RKO (cell line): ENCODE measurements around the gene PDCD1LG2.
"Not testable (repeated sequence)": the region's sequence is repeated elsewhere in the genome, so short reads cannot be mapped to it uniquely, and the experiment has no call there.

Experiments
- DNase-seq: peaks from one replicate; pipeline ENCODE4 v3.0.0-alpha.2; 2016; ENCODE audit warnings: low spot score

PDCD1LG2 gene

DNA sequence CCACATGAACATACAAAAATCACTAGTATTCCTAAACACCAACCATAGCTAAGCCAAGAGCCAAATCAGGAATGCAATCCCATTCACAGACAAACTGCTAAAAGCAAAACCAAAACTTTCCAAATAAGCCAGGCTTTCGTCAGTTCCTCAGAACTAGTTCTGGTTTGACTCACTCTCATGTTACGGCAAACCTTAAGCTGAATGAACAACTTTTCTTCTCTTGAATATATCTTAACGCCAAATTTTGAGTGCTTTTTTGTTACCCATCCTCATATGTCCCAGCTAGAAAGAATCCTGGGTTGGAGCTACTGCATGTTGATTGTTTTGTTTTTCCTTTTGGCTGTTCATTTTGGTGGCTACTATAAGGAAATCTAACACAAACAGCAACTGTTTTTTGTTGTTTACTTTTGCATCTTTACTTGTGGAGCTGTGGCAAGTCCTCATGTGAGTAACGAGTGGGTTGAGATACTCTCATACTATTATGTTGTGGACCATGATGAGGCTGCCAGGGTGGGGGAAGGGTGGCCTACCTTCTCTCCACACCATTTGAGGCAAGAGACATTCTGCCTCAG is at the start of gene PDCD1LG2:
TSS of gene PDCD1LG2 (plus strand) at position 172 of the 572 bp plus-strand sequence. CDS start 12,016 bp downstream, outside the sequence.
- DNase-seq: peak; percentile 92

DNA sequence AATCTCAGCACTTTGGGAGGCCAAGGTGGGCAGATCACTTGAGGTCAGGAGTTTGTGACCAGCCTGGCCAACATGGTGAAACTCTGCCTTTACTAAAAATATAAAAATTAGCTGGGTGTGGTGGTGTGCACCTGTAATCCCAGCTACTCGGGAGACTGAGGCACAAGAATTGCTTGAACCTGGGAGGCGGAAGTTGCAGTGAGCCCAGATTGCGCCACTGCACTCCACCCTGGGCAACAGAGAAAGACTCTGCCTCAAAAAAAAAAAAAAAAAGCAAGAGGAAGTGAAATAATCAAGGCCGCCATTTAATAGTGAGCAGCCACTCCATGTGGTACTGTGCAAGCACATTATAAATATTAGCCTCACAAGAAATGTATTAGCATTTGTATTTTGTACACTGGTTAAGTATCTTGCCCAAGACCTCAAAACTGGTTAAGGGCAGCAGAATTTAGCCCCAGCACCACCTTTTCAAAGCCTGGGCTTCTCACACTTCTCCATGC is 45.5 kb upstream of the PDCD1LG2 start:
- not testable (repeated sequence) for DNase-seq

DNA sequence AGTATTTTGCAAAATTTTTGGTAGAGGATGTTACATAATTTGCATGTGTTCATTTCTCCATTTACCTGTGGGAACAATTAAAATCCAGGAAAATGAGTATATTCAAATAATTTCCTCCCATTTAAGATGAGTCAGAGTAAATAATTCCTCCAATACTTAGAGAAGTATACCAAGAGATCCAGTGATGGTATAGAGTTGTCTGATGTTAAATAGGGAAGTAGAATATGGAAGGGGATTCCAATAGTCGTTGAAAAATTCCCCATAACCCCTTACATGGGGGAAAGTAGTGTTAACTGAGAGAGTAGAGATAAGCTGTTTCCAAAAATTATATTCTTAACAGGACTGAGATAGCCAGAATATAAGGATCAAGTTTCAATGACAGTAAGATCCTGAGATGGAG is 44.3 kb upstream of the PDCD1LG2 start:
- no peak for DNase-seq

DNA sequence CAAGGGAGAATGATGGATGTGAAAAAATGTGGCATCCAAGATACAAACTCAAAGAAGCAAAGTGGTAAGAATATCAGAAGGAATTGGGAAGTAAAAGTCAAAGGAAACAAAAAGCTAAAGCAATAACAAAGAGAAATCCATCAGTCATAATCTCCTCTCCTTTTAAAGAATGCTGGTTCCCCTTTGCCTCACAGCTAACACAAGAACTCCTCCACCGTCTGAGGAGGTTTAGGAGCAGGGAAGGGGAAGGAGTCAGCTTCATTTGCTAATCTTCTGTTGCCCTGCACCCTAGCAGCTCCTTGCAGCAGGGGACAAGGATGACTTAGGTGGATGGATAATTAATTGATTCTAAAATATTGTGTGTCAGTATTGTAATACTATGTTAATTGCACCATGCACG is 43.6 kb upstream of the PDCD1LG2 start:
- no peak for DNase-seq

DNA sequence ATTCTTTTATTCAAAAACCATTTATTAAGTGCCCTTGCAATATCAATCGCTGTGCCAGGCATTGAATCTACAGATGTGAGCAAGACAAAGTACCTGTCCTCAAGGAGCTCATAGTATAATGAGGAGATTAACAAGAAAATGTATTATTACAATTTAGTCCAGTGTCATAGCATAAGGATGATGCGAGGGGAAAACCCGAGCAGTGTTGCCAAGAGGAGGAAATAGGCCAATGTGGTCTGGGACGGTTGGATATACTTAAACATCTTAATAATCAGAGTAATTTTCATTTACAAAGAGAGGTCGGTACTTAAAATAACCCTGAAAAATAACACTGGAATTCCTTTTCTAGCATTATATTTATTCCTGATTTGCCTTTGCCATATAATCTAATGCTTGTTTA is 41.5 kb upstream of the PDCD1LG2 start:
- no peak for DNase-seq

DNA sequence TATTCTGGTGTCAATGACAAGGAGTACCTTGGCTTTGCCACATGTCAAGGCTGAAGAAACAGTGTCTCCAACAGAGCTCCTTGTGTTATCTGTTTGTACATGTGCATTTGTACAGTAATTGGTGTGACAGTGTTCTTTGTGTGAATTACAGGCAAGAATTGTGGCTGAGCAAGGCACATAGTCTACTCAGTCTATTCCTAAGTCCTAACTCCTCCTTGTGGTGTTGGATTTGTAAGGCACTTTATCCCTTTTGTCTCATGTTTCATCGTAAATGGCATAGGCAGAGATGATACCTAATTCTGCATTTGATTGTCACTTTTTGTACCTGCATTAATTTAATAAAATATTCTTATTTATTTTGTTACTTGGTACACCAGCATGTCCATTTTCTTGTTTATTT is 40.2 kb upstream of the PDCD1LG2 start:
- peak; percentile 76 for DNase-seq

DNA sequence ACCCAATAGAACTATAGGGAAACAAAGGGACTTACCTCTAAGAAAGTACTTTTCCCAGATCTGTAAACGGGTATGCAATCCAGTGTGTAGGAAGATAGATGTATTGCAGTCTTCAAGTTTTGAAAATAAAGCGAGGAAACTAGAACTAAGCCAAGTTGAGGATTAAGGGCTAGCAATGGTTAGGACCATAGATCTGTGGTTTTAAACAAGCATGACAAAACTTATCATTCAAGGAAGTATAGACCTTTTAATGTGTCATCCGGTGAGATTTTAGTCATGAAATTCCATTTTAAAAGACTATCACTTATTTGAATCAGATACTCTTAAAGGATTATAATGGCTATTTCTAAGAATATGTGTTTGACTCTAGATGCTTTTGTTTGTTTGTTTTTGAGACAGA is 39.5 kb upstream of the PDCD1LG2 start:
- DNase-seq: peak; percentile 53

DNA sequence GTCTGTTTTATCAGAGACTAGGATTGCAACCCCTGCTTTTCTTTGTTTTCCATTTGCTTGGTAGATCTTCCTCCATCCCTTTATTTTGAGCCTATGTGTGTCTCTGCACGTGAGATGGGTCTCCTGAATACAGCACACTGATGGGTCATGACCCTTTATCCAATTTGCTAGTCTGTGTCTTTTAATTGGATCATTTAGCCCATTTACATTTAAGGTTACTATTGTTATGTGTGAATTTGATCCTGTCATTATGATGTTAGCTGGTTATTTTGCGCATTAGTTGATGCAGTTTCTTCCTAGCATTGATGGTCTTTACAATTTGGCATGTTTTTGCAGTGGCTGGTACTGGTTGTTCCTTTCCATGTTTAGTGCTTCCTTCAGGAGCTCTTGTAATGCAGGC is 34.7 kb upstream of the PDCD1LG2 start:
- not testable (repeated sequence) for DNase-seq

DNA sequence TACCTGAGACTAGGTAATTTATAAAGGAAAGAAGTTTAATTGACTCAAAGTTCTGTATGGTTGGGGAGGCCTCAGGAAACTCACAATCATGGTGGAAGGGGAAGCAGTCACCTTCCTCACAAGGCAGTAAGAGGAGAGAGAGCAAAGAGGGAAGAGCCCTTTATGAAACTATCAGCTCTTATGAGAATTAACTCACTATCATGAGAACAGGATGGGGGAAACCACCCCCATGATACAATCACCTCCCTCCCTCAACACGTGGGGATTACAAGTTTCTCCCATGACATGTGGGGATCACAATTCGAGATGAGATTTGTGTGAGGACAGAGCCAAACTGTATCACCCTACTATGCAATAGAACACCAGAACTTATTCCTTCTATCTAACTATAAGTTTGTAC is 32.1 kb upstream of the PDCD1LG2 start:
- no peak for DNase-seq

DNA sequence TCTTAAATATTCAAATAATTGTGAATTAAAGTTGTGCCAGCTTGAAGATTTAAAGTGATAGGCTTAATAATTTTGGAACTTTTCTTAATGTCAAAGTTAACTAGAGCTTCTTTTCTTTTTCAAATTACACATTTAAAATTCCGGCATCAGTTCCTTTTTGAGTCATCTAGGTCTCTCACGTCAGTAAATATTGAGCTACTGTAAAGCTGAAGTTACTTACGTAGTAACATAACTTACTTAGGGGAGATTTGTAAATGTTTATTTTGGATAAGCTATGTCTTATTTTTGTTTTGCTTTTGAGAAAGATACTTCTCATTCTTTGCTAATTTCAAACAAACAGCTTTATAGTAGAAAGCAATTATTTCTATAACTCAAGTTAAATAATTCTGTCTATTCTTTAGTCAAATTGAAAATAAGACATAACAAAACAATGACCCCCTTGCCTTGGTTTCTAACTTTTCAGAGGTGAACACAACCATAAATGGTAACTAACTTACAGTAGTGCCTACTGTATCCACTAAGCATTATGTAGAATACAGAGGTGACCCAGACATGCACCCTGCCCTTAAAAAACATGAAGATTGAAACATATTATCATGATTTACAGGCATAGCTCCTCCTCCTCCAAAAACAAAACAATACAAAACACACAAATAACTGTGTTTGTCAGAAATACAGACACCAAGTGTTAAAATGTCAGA is 30.2 kb upstream of the PDCD1LG2 start:
- DNase-seq: no peak

DNA sequence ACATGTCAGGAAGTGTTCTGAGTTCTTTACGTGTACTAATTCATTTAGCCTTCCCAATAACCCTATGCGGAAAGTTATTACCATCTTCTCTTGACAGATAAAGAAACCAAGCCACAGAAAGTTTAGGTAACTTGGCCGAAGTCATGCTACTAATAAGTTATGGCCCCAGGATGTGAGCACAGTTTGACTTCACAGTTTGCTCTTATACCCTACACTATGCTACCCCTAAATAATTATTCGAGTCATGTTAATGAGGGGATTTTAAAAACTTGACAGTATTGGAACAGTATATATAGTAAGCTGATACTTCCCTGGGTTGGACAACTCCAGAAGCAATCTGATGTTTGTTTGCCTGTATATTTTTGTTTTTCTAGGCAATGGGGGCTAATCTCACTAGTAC is 29.4 kb upstream of the PDCD1LG2 start:
- no peak for DNase-seq

DNA sequence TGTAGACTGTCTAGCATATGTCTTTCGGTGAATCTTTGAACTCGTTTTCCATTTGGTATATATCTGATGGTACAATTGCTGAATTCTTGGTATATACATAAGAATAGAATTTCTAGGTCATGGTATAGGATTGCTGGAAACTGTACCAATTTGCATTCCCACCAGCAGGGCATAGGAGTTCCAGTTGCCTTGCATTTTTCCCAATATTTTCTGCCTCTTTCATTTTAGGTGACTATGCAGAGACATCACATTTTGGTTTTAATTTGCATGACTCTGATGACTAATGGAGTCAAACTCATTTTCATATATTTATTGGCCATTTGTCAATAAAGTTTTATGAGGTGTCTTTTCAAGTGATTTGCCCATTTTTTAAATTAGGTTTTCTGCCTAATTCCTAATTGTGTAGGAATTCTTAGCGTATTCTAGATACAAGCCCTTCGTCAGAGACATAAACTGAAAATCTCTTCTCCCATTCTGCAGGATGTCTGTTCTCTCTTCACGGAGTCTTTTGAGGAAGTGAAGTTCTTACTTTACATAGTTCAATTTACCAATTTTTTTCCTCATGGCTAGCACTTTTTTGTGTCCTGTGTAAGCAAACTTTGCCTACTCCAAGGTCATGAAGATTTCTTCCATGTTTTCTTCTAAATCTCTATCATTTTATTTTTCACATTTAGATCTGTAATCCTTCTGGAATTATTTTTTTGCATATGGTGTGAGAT is 28.9 kb upstream of the PDCD1LG2 start:
- DNase-seq: peak; percentile 49

DNA sequence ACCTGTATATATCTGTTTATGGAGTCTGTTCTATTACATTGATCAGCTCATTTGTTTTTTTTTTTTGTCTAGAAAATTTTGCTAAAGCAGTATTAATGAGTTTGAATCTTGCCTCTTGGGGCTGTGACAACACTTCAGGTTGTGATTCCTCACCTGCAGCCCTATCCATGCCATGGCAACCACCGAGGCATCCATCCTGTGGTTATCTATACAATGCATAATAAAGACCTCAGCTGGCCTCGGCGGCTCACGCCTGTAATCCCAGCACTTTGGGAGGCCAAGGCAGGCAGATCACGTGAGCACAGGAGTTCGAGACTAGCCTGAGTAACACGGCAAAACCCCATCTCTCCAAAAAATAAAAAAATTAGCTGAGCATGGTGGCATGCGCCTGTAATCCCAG is 28.1 kb upstream of the PDCD1LG2 start:
- no peak for DNase-seq

DNA sequence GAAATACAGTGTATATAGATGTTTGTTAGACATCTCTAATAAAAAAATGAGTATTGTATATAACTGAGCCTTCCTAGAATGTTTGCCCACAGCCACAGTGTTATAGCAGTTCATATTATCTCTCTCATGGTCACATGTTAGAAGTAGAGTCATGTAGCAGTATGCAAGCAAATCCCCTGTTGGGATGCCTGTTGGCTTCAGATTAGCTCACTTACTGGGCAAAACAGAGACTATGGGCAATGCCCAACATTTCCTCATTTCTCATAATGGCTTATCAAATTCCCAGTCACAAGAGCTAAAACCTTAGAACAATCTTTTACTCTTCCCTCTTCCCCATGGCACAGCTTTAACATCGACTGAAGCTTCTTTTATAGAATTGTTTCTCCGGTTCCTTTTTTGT is 27.0 kb upstream of the PDCD1LG2 start:
- DNase-seq: no peak

DNA sequence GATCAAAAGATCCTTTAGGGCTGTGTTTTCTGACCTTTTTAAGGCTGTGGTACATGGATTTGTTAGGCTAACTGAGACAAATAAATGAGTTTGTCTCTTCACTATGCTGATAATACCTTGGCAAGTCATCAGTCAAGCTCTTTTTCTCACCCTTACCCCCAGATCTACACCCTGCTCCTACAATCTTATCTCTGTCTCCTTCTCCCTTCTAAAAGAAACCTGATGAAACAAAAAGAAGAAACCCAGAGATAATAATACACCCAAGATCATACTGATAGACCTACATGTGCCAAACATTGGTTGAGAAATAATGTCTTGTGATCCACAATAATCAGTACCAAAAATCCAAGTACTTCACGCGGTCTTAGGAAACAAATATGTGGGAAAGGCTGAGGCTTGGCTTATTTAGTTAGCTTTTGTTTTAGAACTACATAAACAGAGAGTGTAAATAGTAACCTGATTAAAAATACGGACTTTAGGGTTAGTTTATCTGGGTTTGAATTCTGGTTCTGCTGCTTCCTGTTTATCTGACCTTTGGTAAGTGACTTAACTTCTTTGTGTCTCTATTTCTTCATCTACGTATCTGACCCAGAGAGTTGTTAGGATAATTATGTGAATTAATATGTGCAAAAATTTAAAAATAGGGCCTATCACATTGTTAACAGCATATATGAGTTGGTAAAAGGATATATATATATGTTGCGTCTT is 24.8 kb upstream of the PDCD1LG2 start:
- DNase-seq: no peak

DNA sequence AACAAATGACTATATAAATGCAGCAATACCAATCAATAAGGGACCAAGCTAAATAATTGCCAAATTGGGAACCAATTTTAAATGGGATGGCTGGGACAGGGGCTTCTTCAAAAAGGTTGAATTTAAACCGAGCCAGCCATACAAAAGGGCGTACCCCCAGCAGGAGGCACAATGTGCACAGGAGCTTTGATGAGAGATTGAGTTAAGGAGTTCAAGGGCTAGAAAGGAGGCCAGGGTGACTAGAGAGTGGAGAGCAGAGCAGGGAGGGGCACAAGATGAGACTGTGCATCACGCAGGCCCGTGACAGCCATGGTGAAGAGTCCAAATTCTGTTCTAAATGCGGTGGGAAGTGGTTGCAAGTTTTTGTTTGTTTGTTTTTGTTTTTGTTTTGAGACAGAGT is 23.3 kb upstream of the PDCD1LG2 start:
- no peak for DNase-seq

DNA sequence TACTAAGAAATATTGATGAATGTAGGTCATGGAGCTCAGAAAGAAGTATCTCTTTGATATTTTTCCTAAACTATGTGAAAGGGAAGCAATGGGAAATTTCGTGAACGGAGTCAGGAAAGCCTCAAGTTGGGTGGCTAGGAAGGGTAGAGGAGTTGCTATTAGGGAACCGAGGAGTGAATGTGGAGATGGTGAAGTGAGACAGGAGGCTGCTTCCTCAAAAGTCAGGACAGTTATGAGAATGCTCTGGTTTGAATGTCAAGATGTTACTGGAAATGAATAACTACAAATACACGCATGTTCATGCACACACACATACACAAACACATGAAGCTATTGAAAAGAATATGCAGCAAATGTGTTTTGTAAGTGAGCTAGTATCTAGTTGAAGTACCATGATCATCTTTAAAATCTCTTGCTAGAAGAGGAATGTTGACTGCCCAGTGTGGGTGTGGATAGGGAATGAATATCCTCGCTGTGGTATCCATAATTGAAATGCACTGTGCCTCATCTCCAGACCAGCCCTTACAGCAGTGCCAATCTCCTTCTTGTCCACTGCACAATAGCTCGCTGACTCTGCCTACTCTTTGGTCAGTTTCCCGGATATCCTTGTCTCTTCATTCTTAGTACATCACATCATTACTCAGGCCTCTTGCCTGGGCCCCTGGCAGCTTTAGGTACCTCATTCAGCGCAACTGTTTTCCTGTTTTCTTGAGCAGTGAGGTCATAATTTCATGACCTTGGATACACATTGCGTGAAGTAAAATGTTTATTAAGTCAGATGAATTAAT is 21.9 kb upstream of the PDCD1LG2 start:
- no peak for DNase-seq

DNA sequence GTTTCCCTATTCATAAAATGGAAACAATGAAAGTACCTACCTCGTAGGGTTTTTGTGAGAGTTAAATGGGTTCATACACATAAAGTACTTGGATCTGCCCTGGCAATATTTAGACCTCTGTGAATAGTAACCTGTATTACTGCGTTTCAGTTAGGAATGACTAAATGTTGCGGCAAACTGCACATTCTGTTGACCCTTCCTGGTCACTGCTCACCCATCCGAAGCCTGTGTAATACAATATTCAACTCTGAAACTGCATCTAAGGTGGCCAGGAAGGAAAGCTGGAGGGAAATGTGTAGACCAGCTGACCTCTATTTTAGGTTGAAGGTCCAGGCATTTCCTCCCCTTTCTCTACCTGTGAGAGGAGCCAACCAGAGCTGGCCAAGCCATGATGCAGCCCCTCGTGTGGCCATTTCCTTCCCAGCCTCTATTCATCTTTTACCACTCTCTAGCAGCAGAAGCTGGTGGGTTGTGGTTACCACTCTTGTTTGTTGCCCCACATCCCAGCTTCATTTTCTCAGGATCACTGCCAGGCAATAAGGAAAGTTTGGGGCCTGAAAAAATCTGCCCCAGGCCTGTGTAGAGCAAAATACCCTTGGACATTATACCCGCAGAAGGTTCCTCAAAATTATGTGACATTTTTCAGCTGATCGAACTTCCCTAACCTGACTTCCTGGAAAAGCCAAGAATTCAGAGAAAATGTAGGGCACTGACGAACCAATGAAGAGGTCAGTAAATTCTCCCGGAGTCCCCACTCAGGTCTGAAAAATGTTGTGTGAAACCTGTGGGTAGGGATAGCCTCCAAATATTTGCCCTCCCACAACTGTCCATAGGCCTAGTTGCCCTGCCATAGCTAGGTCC is 20.5 kb upstream of the PDCD1LG2 start:
- no peak for DNase-seq

DNA sequence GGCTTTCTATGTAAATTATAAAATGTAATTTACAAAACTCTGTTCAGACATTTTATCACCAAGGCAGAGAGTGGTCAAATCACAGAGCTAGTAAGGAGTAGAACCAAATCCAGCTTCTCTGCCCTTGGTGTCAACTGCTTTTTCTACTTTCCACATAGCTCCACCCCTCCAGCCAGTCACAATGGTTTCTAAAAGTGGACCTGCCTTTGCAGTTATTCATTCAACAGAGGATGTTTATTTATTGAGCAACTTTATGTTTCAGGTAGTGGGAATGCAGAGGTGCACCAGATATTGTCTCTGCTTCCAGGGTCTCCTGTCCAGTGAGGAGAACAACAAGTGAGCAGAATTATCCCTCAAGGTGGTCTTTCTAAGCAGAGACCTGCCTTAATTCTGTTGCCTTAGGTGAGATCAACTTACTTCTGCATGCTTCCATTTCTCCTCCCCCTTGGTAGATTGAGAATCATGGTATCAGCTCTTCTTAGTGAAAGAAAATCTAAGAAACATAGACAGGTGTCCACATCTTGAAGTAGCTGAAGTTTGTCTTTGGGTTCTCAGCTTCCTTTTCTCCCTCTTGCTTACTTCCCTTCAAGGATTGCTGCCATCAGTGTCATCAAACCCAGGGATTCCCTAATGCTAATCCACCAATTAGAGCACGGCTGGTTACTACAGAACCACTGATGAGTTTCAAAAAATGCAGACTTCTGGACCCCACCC is 17.2 kb upstream of the PDCD1LG2 start:
- DNase-seq: no peak
